ENCODE measurements around the gene MYL3. TPM values are rescaled to one million over a fixed set of nuclear protein-coding genes. Genes with fewer than 3 reads are reported as not detected.

Gene MYL3
- total and polyA plus RNA-seq, 2 of the 4 experiments (the other 2 are of a cell fraction): 0.09 TPM; not detected in 1

- H2BK120ac ChIP-seq (ENCODE audit: low read depth, low read length): no peak overlapping the region
- no peaks in the 10 kb centered on the region for H3K36me3 ChIP-seq (ENCODE audit: control insufficient read depth, insufficient read depth, low read length)
- no peak overlapping the region for H3K4ac ChIP-seq (ENCODE audit: low read depth, low read length)
- H3K9me3 ChIP-seq (ENCODE audit: control insufficient read depth, insufficient read depth, low read length): no peaks in the 10 kb centered on the region
- H3K4me3 ChIP-seq (ENCODE audit: insufficient read depth, low read depth, low read length): no peak overlapping the region
- no peak overlapping the region for H3K14ac ChIP-seq (replicated peaks; ENCODE audit: low read depth, low read length)
- TF ChIP-seq NFE2L2 (IDR thresholded peaks at IDR 0.05; ENCODE audit: low read depth, low read length) (no peak), CHD1 (IDR thresholded peaks at IDR 0.05; ENCODE audit: low read depth, low read length) (no peak), CTCF (conservative IDR thresholded peaks at IDR 0.05; ENCODE audit: low read depth, low read length) (no peak)
- H4K20me1 ChIP-seq (ENCODE audit: insufficient read depth, low read length): no peaks in the 10 kb centered on the region
- no peaks in the 10 kb centered on the region for H3K79me1 ChIP-seq (ENCODE audit: low read depth in 1 of 2, low read length in 2 of 2)
- WGBS, 2 experiments (ENCODE audit: extremely low coverage in 2 of 2, insufficient read length in 1 of 2): 28% methylated on average over 4 of the region's 7 CpGs; no CpG with 5 or more reads in 1 of the 2 experiments
- no peak overlapping the region for H4K8ac ChIP-seq (ENCODE audit: low read depth in 2 of 2, low read length in 2 of 2)
- H3K23ac ChIP-seq (ENCODE audit: low read depth, low read length): no peak overlapping the region
- no peak overlapping the region for H2BK20ac ChIP-seq (ENCODE audit: low read depth, low read length)
- intact Hi-C loops (cut with micrococcal nuclease) (no loop called here), dilution Hi-C loops (cut with HindIII; ENCODE audit: low sequenced_read_pairs, unreplicated experiment) (no loop called here), in situ Hi-C loops (cut with MboI; ENCODE audit: low sequenced_read_pairs) (no loop called here)
- ChIA-PET POLR2A (ENCODE audit: unreplicated experiment) (no interaction called here), CTCF (no interaction called here)
- no peak overlapping the region for H3K4me2 ChIP-seq (ENCODE audit: low read depth, low read length)
- no TSS peak for BruUV-seq (replicated peaks)
- no peak overlapping the region for H2AFZ ChIP-seq (replicated peaks; ENCODE audit: low read length, poor library complexity)
- H4K91ac ChIP-seq (ENCODE audit: insufficient read depth, low read depth, low read length): no peak overlapping the region
- ATAC-seq (ENCODE audit: low read depth): no peak
- no peak overlapping the region for H3K27ac ChIP-seq (ENCODE audit: insufficient read depth, low read length)
- no peak overlapping the region for H3K9ac ChIP-seq (ENCODE audit: low read depth, low read length)
- H2BK5ac ChIP-seq (ENCODE audit: low read depth, low read length, poor library complexity, severe bottlenecking): no peak overlapping the region
- no peak overlapping the region for H4K5ac ChIP-seq (ENCODE audit: low read depth, low read length)
- no peak overlapping the region for H3K18ac ChIP-seq (ENCODE audit: low read depth, low read length)
- H2AK9ac ChIP-seq (replicated peaks; ENCODE audit: low read depth, low read length, poor library complexity): no peak overlapping the region
- H3K56ac ChIP-seq (ENCODE audit: extremely low read depth, insufficient read depth, low read length): no peak overlapping the region
- H3K4me1 ChIP-seq (ENCODE audit: control insufficient read depth, insufficient read depth, low read length): peaks cover 7% of the 10 kb centered on the region; the same call in 1 of the 2 replicates
- no peak for DNase-seq
- H3K9me1 ChIP-seq (ENCODE audit: insufficient read depth, low read length): peaks cover 3% of the 10 kb centered on the region
- no peak overlapping the region for H2AK5ac ChIP-seq (ENCODE audit: low read depth, low read length)
- peaks cover 22% of the 10 kb centered on the region; the same call in 1 of the 2 replicates for H3K27me3 ChIP-seq (ENCODE audit: control insufficient read depth, insufficient read depth, low read length)
- no peak overlapping the region for H2BK15ac ChIP-seq (ENCODE audit: low read depth, low read length)
These were observed 14.1 kb downstream of the MYL3 start for GRCh38 chr3:46849045-46849631.
